Suprapubic skin (tissue), 3 donors: Measurements from ENCODE around the gene PNN.

ENCODE experiments used
- CTCF ChIP-seq, 2 donors: fragments of 200-600 bp in 1 of 2; fragments of 450-650 bp in 1 of 2; sonication (generic) in 1 of 2; IDR thresholded peaks; one replicate each; pipeline ENCODE4 v1.5.1; 2016 to 2019; ENCODE audit warnings: antibody characterized with exemption in 2 of 2, mild to moderate bottlenecking in 1 of 2, moderate library complexity in 1 of 2
- POLR2A ChIP-seq, 2 donors: fragments of 450-650 bp; IDR thresholded peaks; one replicate each; pipeline ENCODE4 v1.6.1; 2017; ENCODE audit warnings: antibody characterized with exemption in 2 of 2, mild to moderate bottlenecking in 2 of 2, moderate library complexity in 2 of 2

- peak; percentile 77 to 95 for TF ChIP-seq POLR2A (IDR thresholded peaks at IDR 0.05)
- TF ChIP-seq CTCF (IDR thresholded peaks at IDR 0.05) = no peak
Observed at GRCh38 chr14:39174560-39175444, at the start of gene PNN.
